H1 (cell line): ENCODE results near the gene SHPK. TPM values are rescaled to one million over a fixed set of nuclear protein-coding genes. Genes with fewer than 3 reads are reported as not detected.

ENCODE experiments used
- CTCF ChIA-PET: fragments of 300-600 bp; sonication (Branson Sonifier 250); formaldehyde crosslinking; loops from one replicate; lab custom pipeline; 2021; ENCODE audit not compliant: partially characterized antibody; lab: Charles Lee
- POLR2A ChIA-PET: fragments of 300-600 bp; sonication (Branson Sonifier 250); formaldehyde crosslinking; loops from one replicate; lab custom pipeline; 2021; ENCODE audit warnings: inconsistent platforms; ENCODE audit not compliant: partially characterized antibody; lab: Charles Lee
- DNase-seq, 2 experiments: peaks; one replicate each; pipeline versions ENCODE4 v3.0.0 to v3.0.0-alpha.2; 2010 to 2022; ENCODE audit warnings: low spot score in 2 of 2, low read depth in 1 of 2, mixed read lengths in 1 of 2
- FAIRE-seq: peaks from 2 replicates; lab custom pipeline; 2011; peaks lifted over from hg19 to GRCh38; lab: Jason Lieb, UNC
- H2AFZ ChIP-seq: 2 replicates; pipeline ENCODE4 v1.8.1; 2012; ENCODE audit warnings: low read length, inconsistent platforms
- H2AK5ac ChIP-seq: 2 replicates; pipeline ENCODE4 v1.6.1; 2013; ENCODE audit warnings: low read depth, low read length
- H2BK120ac ChIP-seq: replicated peaks from 2 replicates; pipeline ENCODE3; 2013; ENCODE audit warnings: low read depth, low read length, inconsistent platforms
- H2BK12ac ChIP-seq: 2 replicates; pipeline ENCODE4 v1.6.1; 2013; ENCODE audit warnings: low read depth, low read length
- H2BK15ac ChIP-seq: 2 replicates; pipeline ENCODE4 v1.6.1; 2013; ENCODE audit warnings: low read length
- H2BK20ac ChIP-seq: 2 replicates; pipeline ENCODE4 v1.6.1; 2013; ENCODE audit warnings: low read length
- H2BK5ac ChIP-seq: 2 replicates; pipeline ENCODE4 v1.6.1; 2013; ENCODE audit warnings: low read depth, low read length
- H3K14ac ChIP-seq: 2 replicates; pipeline ENCODE4 v1.6.1; 2013; ENCODE audit warnings: inconsistent platforms; ENCODE audit not compliant: insufficient read length
- H3K18ac ChIP-seq: 2 replicates; pipeline ENCODE4 v1.6.1; 2013; ENCODE audit warnings: low read length; ENCODE audit errors: extremely low read depth
- H3K23ac ChIP-seq: 2 replicates; pipeline ENCODE4 v1.6.1; 2013; ENCODE audit warnings: inconsistent platforms; ENCODE audit not compliant: insufficient read length
- H3K23me2 ChIP-seq: 2 replicates; pipeline ENCODE4 v1.6.1; 2013; ENCODE audit warnings: low read depth, low read length
- H3K27ac ChIP-seq: 2 replicates; pipeline ENCODE4 v1.6.1; 2011; ENCODE audit warnings: low read depth, low read length, inconsistent platforms
- H3K27me3 ChIP-seq, 4 experiments: replicated peaks in 1 of 4; 1 replicate in 1 of 4; 2 replicates in 3 of 4; pipeline versions ENCODE4 v1.6.1 to v1.8.1; 2011 to 2013; ENCODE audit warnings: low read length in 3 of 4, mild to moderate bottlenecking in 3 of 4, inconsistent platforms in 2 of 4, mixed read lengths in 2 of 4, moderate library complexity in 1 of 4; ENCODE audit not compliant: control insufficient read depth in 3 of 4, insufficient read depth in 3 of 4; ENCODE audit errors: extremely low read depth in 1 of 4
- H3K36me3 ChIP-seq, 4 experiments: 2 replicates each; pipeline versions ENCODE4 v1.6.1 to v1.8.1; 2011 to 2013; ENCODE audit warnings: mild to moderate bottlenecking in 4 of 4, low read length in 3 of 4, moderate library complexity in 2 of 4, control low read depth in 1 of 4, inconsistent platforms in 1 of 4; ENCODE audit not compliant: insufficient read depth in 4 of 4, control insufficient read depth in 2 of 4
- H3K4ac ChIP-seq: replicated peaks from 2 replicates; pipeline ENCODE3; 2013; ENCODE audit warnings: low read length, low read depth, mixed read lengths, inconsistent platforms; ENCODE audit not compliant: insufficient read length
- H3K4me1 ChIP-seq, 4 experiments: replicated peaks in 1 of 4; 1 replicate in 1 of 4; 2 replicates in 3 of 4; pipeline versions ENCODE4 v1.6.1 to v1.8.1; 2011 to 2013; ENCODE audit warnings: low read length in 3 of 4, inconsistent platforms in 2 of 4, mixed read lengths in 1 of 4; ENCODE audit not compliant: insufficient read depth in 4 of 4, control insufficient read depth in 3 of 4
- H3K4me2 ChIP-seq, 2 experiments: 2 replicates each; pipeline versions ENCODE4 v1.6.1 to v1.8.1; 2011 to 2013; ENCODE audit warnings: low read depth in 2 of 2, low read length in 2 of 2, control low read depth in 1 of 2, inconsistent platforms in 1 of 2, mild to moderate bottlenecking in 1 of 2; ENCODE audit not compliant: insufficient read depth in 1 of 2
- H3K4me3 ChIP-seq, 4 experiments: fragments of 200-600, 300-600 bp in 1 of 4; sonication (generic), shearing (Covaris generic), sonication (Bioruptor Twin) in 1 of 4; 2 replicates each; pipeline versions ENCODE4 v1.5.1 to v1.8.1; 2011 to 2016; ENCODE audit warnings: low read length in 4 of 4, low read depth in 3 of 4, control low read depth in 2 of 4, inconsistent platforms in 2 of 4, mild to moderate bottlenecking in 2 of 4, mixed read lengths in 1 of 4, moderate library complexity in 1 of 4; ENCODE audit not compliant: insufficient read depth in 2 of 4; ENCODE audit errors: extremely low read depth in 1 of 4
- H3K56ac ChIP-seq: replicated peaks from 2 replicates; pipeline ENCODE3; 2013; ENCODE audit warnings: low read depth, mild to moderate bottlenecking, mixed read lengths, low read length, inconsistent platforms; ENCODE audit not compliant: insufficient read length
- H3K79me1 ChIP-seq: 2 replicates; pipeline ENCODE4 v1.6.1; 2013; ENCODE audit warnings: low read depth, low read length, control low read depth
- H3K79me2 ChIP-seq, 2 experiments: 2 replicates each; pipeline versions ENCODE4 v1.6.1 to v1.8.1; 2012 to 2013; ENCODE audit warnings: low read length in 2 of 2, mild to moderate bottlenecking in 2 of 2, inconsistent platforms in 1 of 2; ENCODE audit not compliant: insufficient read depth in 2 of 2, control insufficient read depth in 1 of 2
- H3K9ac ChIP-seq, 4 experiments: replicated peaks in 1 of 4; 1 replicate in 1 of 4; 2 replicates in 3 of 4; pipeline versions ENCODE4 v1.6.1 to v1.8.1; 2011 to 2013; ENCODE audit warnings: low read depth in 3 of 4, low read length in 3 of 4, control low read depth in 2 of 4, mild to moderate bottlenecking in 2 of 4, moderate library complexity in 2 of 4, inconsistent platforms in 1 of 4; ENCODE audit errors: extremely low read depth in 1 of 4
- H3K9me3 ChIP-seq, 2 experiments: 2 replicates each; pipeline versions ENCODE4 v1.6.1 to v1.8.1; 2012 to 2013; ENCODE audit warnings: mild to moderate bottlenecking in 2 of 2, moderate library complexity in 2 of 2, control low read depth in 1 of 2, inconsistent platforms in 1 of 2, low read depth in 1 of 2, low read length in 1 of 2, mixed read lengths in 1 of 2; ENCODE audit not compliant: insufficient read depth in 2 of 2
- H4K20me1 ChIP-seq, 2 experiments: replicated peaks in 1 of 2; 2 replicates each; pipeline versions ENCODE3 to v1.8.1; 2011 to 2013; ENCODE audit warnings: inconsistent platforms in 2 of 2, low read length in 2 of 2, mild to moderate bottlenecking in 1 of 2; ENCODE audit not compliant: insufficient read depth in 2 of 2, control insufficient read depth in 1 of 2
- H4K5ac ChIP-seq: 2 replicates; pipeline ENCODE4 v1.6.1; 2013; ENCODE audit warnings: low read length, low read depth, mixed read lengths, inconsistent platforms; ENCODE audit not compliant: insufficient read length
- H4K8ac ChIP-seq: 2 replicates; pipeline ENCODE4 v1.8.0; 2013; ENCODE audit warnings: mild to moderate bottlenecking, moderate library complexity, low read length, inconsistent platforms; ENCODE audit not compliant: insufficient read depth; ENCODE audit errors: extremely low read depth
- H4K91ac ChIP-seq: replicated peaks from 2 replicates; pipeline ENCODE3; 2013; ENCODE audit warnings: low read length, mixed read lengths, inconsistent platforms; ENCODE audit not compliant: insufficient read length
- ASH2L ChIP-seq: fragments of 200-600, 300-600 bp; sonication (generic); IDR thresholded peaks from one replicate; pipeline ENCODE4 v1.7.1; 2017; ENCODE audit warnings: low read length
- ATF3 ChIP-seq: IDR thresholded peaks from 2 replicates; pipeline ENCODE4 v1.6.1; 2011; ENCODE audit warnings: low read depth, mild to moderate bottlenecking, low read length; ENCODE audit not compliant: insufficient read depth
- CREB1 ChIP-seq: IDR thresholded peaks from 2 replicates; pipeline ENCODE4 v1.6.1; 2012; ENCODE audit warnings: inconsistent platforms
- JUN ChIP-seq: IDR thresholded peaks from 2 replicates; pipeline ENCODE4 v1.6.1; 2011; ENCODE audit warnings: low read depth, mild to moderate bottlenecking, improper control_type of control experiment, low read length
- RBBP5 ChIP-seq: IDR thresholded peaks from 2 replicates; pipeline ENCODE4 v1.7.1; 2012; ENCODE audit warnings: low read depth, mild to moderate bottlenecking, inconsistent platforms, low read length, moderate library complexity, borderline replicate concordance
- SIRT6 ChIP-seq: IDR thresholded peaks from one replicate; pipeline ENCODE4 v1.7.1; 2012; ENCODE audit warnings: low read length, inconsistent platforms
- SIX5 ChIP-seq: IDR thresholded peaks from 2 replicates; pipeline ENCODE4 v1.6.1; 2011; ENCODE audit warnings: mild to moderate bottlenecking, low read depth, low read length
- TEAD4 ChIP-seq: IDR thresholded peaks from 2 replicates; pipeline ENCODE4 v1.6.1; 2012; ENCODE audit warnings: low read depth, low read length, inconsistent platforms, mixed read lengths
- USF2 ChIP-seq: IDR thresholded peaks from 2 replicates; pipeline ENCODE4 v1.6.1; 2011; ENCODE audit warnings: low read length, improper control_type of control experiment
- ZNF274 ChIP-seq: IDR thresholded peaks from 2 replicates; pipeline ENCODE4 v1.7.0; 2012; ENCODE audit warnings: low read length, borderline replicate concordance; ENCODE audit errors: extremely low read depth
- WGBS, 2 experiments: shearing (Covaris generic) in 1 of 2; methylation state at CpG; one replicate each; pipeline versions ENCODE4 v1.1.6 to v1.1.7; 2013 to 2015; ENCODE audit warnings: low lambda C conversion rate in 2 of 2, mixed read lengths in 2 of 2, inconsistent platforms in 1 of 2, low coverage in 1 of 2, missing lambda C conversion rate in 1 of 2; ENCODE audit not compliant: insufficient replicate concordance in 2 of 2, insufficient coverage in 1 of 2, insufficient read length in 1 of 2; ENCODE audit errors: extremely low coverage in 1 of 2, missing lambda C conversion rate in 1 of 2; 5-methylcytosine and 5-hydroxymethylcytosine counted together
- polyA plus RNA-seq, 7 experiments: library from polyadenylated mRNA; depleted of rRNA in 3 of 7; stranded (reverse) in 5 of 7; unstranded in 2 of 7; fragments of >200 nt in 5 of 7; fragments of 200-250 nt in 2 of 7; gene quantifications; 1 replicate in 5 of 7; 2 replicates in 1 of 7; 4 replicates in 1 of 7; pipeline versions ENCODE4 v1.2.1 to v1.2.3, GENCODE V29; 2011 to 2013; ENCODE audit warnings: missing spikeins in 2 of 7, mixed read lengths in 2 of 7
- total RNA-seq: library from RNA; stranded (reverse); fragmentation: NEBNext Ultra II Directional; extraction: Animal tissue kit (Norgen Biotek cat#: 25700); gene quantifications from 2 replicates; pipeline ENCODE4 v1.2.1, GENCODE V29; 2021

Gene SHPK
- total and polyA plus RNA-seq, 2 of the 8 experiments (the other 6 are each of a cell fraction or from before 2014, with no cell fraction given), result 28.6 to 36.7 TPM

- Histone ChIP-seq H3K23me2 (no peaks in the 10 kb centered on the region), H3K4me1 (no peaks in the 10 kb centered on the region), H3K4me2 (no peak overlapping the region), H3K9me3 (peaks cover 0 to 4% of the 10 kb centered on the region in 2 experiments; a peak in 1 of 4 replicates), H3K14ac (no peak overlapping the region), H3K4ac (no peak overlapping the region), H2AK5ac (no peak overlapping the region), H3K27ac (no peak overlapping the region), H2AFZ (no peak overlapping the region), H3K4me3 (no peak overlapping the region), H2BK15ac (no peak overlapping the region), H3K79me2 (no peaks in the 10 kb centered on the region), H2BK12ac (no peak overlapping the region), H3K79me1 (no peaks in the 10 kb centered on the region), H4K20me1 (peaks cover 0 to 3% of the 10 kb centered on the region in 2 experiments), H4K8ac (no peak overlapping the region), H4K91ac (no peak overlapping the region), H3K23ac (no peak overlapping the region), H2BK20ac (no peak overlapping the region), H2BK5ac (peak overlapping the region; percentile 31; the same call in 1 of the 2 replicates), H2BK120ac (no peak overlapping the region), H3K56ac (no peak overlapping the region), H4K5ac (no peak overlapping the region), H3K18ac (no peak overlapping the region), H3K9ac (no peak overlapping the region), H3K27me3 (no peaks in the 10 kb centered on the region), H3K36me3 (peaks cover 0 to 16% (median 4%) of the 10 kb centered on the region in 4 experiments; a peak in 5 of 8 replicates)
- peak in 1 of 2 experiments; percentile 64 for DNase-seq
- CTCF ChIA-PET, result interaction anchor here (0.6 to 4.2 kb wide), 28 partner anchors 9 to 765 kb away, joined by 3 to 30 read pairs (median 4); partner anchors contain the start of genes HASPIN and P2RX5
- WGBS, 2 experiments, result 70% methylated on average over 16 of the region's 16 CpGs; no CpG with 5 or more reads in 1 of the 2 experiments
- peak; percentile 65 for FAIRE-seq
- POLR2A ChIA-PET, result interaction anchor here (1.0 to 1.9 kb wide), 5 partner anchors 11 to 52 kb away, joined by 3 to 8 read pairs (median 3); no protein-coding TSS in a partner anchor
- no peak for TF ChIP-seq JUN
- no peak for TF ChIP-seq ATF3
- TF ChIP-seq RBBP5, result no peak
- no peak for TF ChIP-seq SIX5
- no peak for TF ChIP-seq USF2
- no peak for TF ChIP-seq CREB1
- no peak for TF ChIP-seq SIRT6
- no peak for TF ChIP-seq TEAD4
- TF ChIP-seq ZNF274, result no peak
- no peak for TF ChIP-seq ASH2L
Observed at GRCh38 chr17:3602499-3602898, 33.6 kb downstream of the SHPK start.
